H9 (cell line): Measurements from ENCODE around the gene VPS45. TPM values are rescaled to one million over a fixed set of nuclear protein-coding genes. Genes with fewer than 3 reads are reported as not detected.

Experiments used
- DNase-seq: peaks from one replicate; pipeline ENCODE4 v3.0.0-alpha.2; 2017
- H2AFZ ChIP-seq: one replicate; pipeline ENCODE4 v1.6.1; 2013; ENCODE audit warnings: mild to moderate bottlenecking, low read length, control low read depth, moderate library complexity
- H2AK5ac ChIP-seq: 2 replicates; pipeline ENCODE4 v1.6.1; 2013; ENCODE audit warnings: low read length, control low read depth, mixed read lengths; ENCODE audit not compliant: insufficient read length
- H2BK120ac ChIP-seq: one replicate; pipeline ENCODE4 v1.6.1; 2013; ENCODE audit warnings: low read depth, mild to moderate bottlenecking, low read length, control low read depth, inconsistent platforms; ENCODE audit not compliant: poor library complexity, severe bottlenecking
- H2BK12ac ChIP-seq: 2 replicates; pipeline ENCODE4 v1.6.1; 2013; ENCODE audit warnings: low read length, control low read depth, mixed read lengths, low read depth; ENCODE audit not compliant: insufficient read length
- H2BK15ac ChIP-seq: 2 replicates; pipeline ENCODE4 v1.6.1; 2013; ENCODE audit warnings: low read depth, low read length, control low read depth
- H2BK20ac ChIP-seq: one replicate; pipeline ENCODE4 v1.6.1; 2013; ENCODE audit warnings: low read depth, mild to moderate bottlenecking, low read length, control low read depth, inconsistent platforms; ENCODE audit not compliant: poor library complexity, severe bottlenecking
- H2BK5ac ChIP-seq: 2 replicates; pipeline ENCODE4 v1.6.1; 2013; ENCODE audit warnings: low read length, control low read depth, mixed read lengths; ENCODE audit not compliant: insufficient read length
- H3K14ac ChIP-seq: 2 replicates; pipeline ENCODE4 v1.6.1; 2013; ENCODE audit warnings: low read length, control low read depth; ENCODE audit not compliant: insufficient read depth
- H3K18ac ChIP-seq: 2 replicates; pipeline ENCODE4 v1.6.1; 2013; ENCODE audit warnings: low read depth, mild to moderate bottlenecking, mixed read lengths, low read length, control low read depth; ENCODE audit not compliant: insufficient read length
- H3K23ac ChIP-seq: 2 replicates; pipeline ENCODE4 v1.6.1; 2013; ENCODE audit warnings: low read length, control low read depth, mixed read lengths, low read depth; ENCODE audit not compliant: insufficient read length
- H3K23me2 ChIP-seq: 2 replicates; pipeline ENCODE4 v1.6.1; 2013; ENCODE audit warnings: low read depth, mild to moderate bottlenecking, mixed read lengths, low read length, control low read depth; ENCODE audit not compliant: insufficient read length, poor library complexity, severe bottlenecking
- H3K27ac ChIP-seq: 2 replicates; pipeline ENCODE4 v1.5.1; 2013; ENCODE audit warnings: low read length, control low read depth, mixed read lengths, low read depth; ENCODE audit not compliant: insufficient read length
- H3K27me3 ChIP-seq: 2 replicates; pipeline ENCODE4 v1.6.1; 2013; ENCODE audit warnings: low read length, control low read depth, inconsistent platforms; ENCODE audit not compliant: insufficient read depth
- H3K4ac ChIP-seq: 2 replicates; pipeline ENCODE4 v1.6.1; 2013; ENCODE audit warnings: low read depth, mild to moderate bottlenecking, control low read depth, inconsistent platforms, low read length, moderate library complexity
- H3K4me1 ChIP-seq: 2 replicates; pipeline ENCODE4 v1.6.1; 2013; ENCODE audit warnings: low read length, control low read depth, inconsistent platforms; ENCODE audit not compliant: insufficient read depth
- H3K4me2 ChIP-seq: 2 replicates; pipeline ENCODE4 v1.6.1; 2013; ENCODE audit warnings: low read length, control low read depth, mixed read lengths; ENCODE audit not compliant: insufficient read length, insufficient read depth
- H3K56ac ChIP-seq: 2 replicates; pipeline ENCODE4 v1.6.1; 2013; ENCODE audit warnings: low read depth, mild to moderate bottlenecking, mixed read lengths, low read length, control low read depth; ENCODE audit not compliant: insufficient read length
- H3K79me1 ChIP-seq: 2 replicates; pipeline ENCODE4 v1.6.1; 2013; ENCODE audit warnings: low read depth, mild to moderate bottlenecking, moderate library complexity, low read length, control low read depth, inconsistent platforms; ENCODE audit not compliant: insufficient read depth, poor library complexity, severe bottlenecking
- H3K79me2 ChIP-seq: 2 replicates; pipeline ENCODE4 v1.6.1; 2013; ENCODE audit warnings: low read length, control low read depth, inconsistent platforms; ENCODE audit not compliant: insufficient read depth
- H3K9ac ChIP-seq: 2 replicates; pipeline ENCODE4 v1.6.1; 2013; ENCODE audit warnings: low read length, control low read depth, mixed read lengths; ENCODE audit not compliant: insufficient read length; ENCODE audit errors: extremely low read depth
- H3K9me3 ChIP-seq: one replicate; pipeline ENCODE4 v1.6.1; 2013; ENCODE audit warnings: low read depth, low read length, inconsistent platforms; ENCODE audit not compliant: control insufficient read depth
- H3T11ph ChIP-seq: one replicate; pipeline ENCODE4 v1.6.1; 2013; ENCODE audit warnings: mild to moderate bottlenecking, low read length, control low read depth, inconsistent platforms
- H4K20me1 ChIP-seq: one replicate; pipeline ENCODE4 v1.6.1; 2013; ENCODE audit not compliant: control insufficient read depth, insufficient read length, insufficient read depth
- H4K5ac ChIP-seq: 2 replicates; pipeline ENCODE4 v1.6.1; 2013; ENCODE audit warnings: low read depth, mild to moderate bottlenecking, mixed read lengths, low read length, control low read depth; ENCODE audit not compliant: insufficient read length
- H4K8ac ChIP-seq: replicated peaks from 2 replicates; pipeline ENCODE4 v1.6.1; 2013; ENCODE audit warnings: low read length, control low read depth, mixed read lengths, low read depth; ENCODE audit not compliant: insufficient read length
- H4K91ac ChIP-seq: 2 replicates; pipeline ENCODE4 v1.6.1; 2013; ENCODE audit warnings: low read depth, mild to moderate bottlenecking, moderate library complexity, mixed read lengths, low read length, control low read depth; ENCODE audit not compliant: insufficient read length
- H3K27ac Mint-ChIP-seq, 3 experiments: 2 replicates in 2 of 3; 3 replicates in 1 of 3; pipeline ENCODE4 v1.8.0; 2020 to 2021; ENCODE audit warnings: mixed read lengths in 3 of 3, mild to moderate bottlenecking in 1 of 3, moderate library complexity in 1 of 3
- H3K27me3 Mint-ChIP-seq: 2 replicates; pipeline ENCODE4 v1.8.0; 2021; ENCODE audit warnings: low read depth, mild to moderate bottlenecking, moderate library complexity, mixed read lengths
- H3K36me3 Mint-ChIP-seq, 3 experiments: 2 replicates in 2 of 3; 3 replicates in 1 of 3; pipeline ENCODE4 v1.8.0; 2020 to 2021; ENCODE audit warnings: low read depth in 3 of 3, mixed read lengths in 3 of 3; ENCODE audit not compliant: insufficient read depth in 1 of 3
- H3K4me1 Mint-ChIP-seq, 2 experiments: 2 replicates each; pipeline ENCODE4 v1.8.0; 2020; ENCODE audit warnings: mixed read lengths in 2 of 2
- H3K4me3 Mint-ChIP-seq, 2 experiments: 2 replicates in 1 of 2; 3 replicates in 1 of 2; pipeline ENCODE4 v1.8.0; 2020 to 2021; ENCODE audit warnings: mild to moderate bottlenecking in 2 of 2, mixed read lengths in 2 of 2, moderate library complexity in 1 of 2
- H3K9me3 Mint-ChIP-seq, 2 experiments: 2 replicates in 1 of 2; 3 replicates in 1 of 2; pipeline ENCODE4 v1.8.0; 2020; ENCODE audit warnings: mild to moderate bottlenecking in 2 of 2, mixed read lengths in 2 of 2, moderate library complexity in 1 of 2
- WGBS: extraction: QIAGEN DNeasy Blood & Tissue Kit; methylation state at CpG from one replicate; pipeline ENCODE4 v1.1.7; 2013; ENCODE audit warnings: missing lambda C conversion rate, low lambda C conversion rate, mixed read lengths; ENCODE audit not compliant: insufficient read length; ENCODE audit errors: extremely low coverage; 5-methylcytosine and 5-hydroxymethylcytosine counted together
- total RNA-seq: library from RNA; stranded (reverse); gene quantifications from 2 replicates; pipeline ENCODE4 v1.2.1, GENCODE V29; 2021
- TF ChIP-seq, protein P1 (sequence below): fragments of 200-600 bp; sonication (generic); conservative IDR thresholded peaks from 3 replicates; pipeline ENCODE4 v1.8.0; 2021; ENCODE audit warnings: antibody characterized with exemption, mild to moderate bottlenecking

The VPS45 gene
- total RNA-seq, 1 experiment from 2014 or later, result 31.8 TPM

DNA sequence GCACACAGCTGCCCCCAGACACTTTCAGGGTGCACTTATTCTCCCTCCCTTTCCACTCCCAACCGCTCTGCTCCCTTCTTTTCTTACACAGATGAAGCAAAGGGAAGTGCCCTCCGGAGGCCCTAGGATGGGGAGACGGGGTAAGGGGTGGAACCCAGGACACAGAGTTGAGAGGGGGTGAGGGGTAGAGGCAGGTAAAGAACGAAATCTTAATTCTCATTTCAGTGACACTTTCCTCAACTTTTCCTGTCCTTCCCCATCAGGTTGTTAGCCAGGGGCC, 94.9 kb downstream of the VPS45 start:
- H3K27me3 ChIP-seq, result no peaks in the 10 kb centered on the region
- H2AK5ac ChIP-seq, result no peak overlapping the region
- H4K8ac ChIP-seq, result no peak overlapping the region
- peaks cover 16% of the 10 kb centered on the region for H3K4me1 ChIP-seq
- H2BK5ac ChIP-seq, result no peak overlapping the region
- H2BK12ac ChIP-seq, result peak overlapping the region; percentile 24
- Mint-ChIP-seq H3K27ac (peak overlapping the region; percentile 96 to 100 (median 99)), H3K27me3 (no peaks in the 10 kb centered on the region; the same call in 1 of the 2 replicates), H3K36me3 (peaks cover 19 to 35% (median 25%) of the 10 kb centered on the region in 3 experiments), H3K9me3 (no peaks in the 10 kb centered on the region; a peak in 1 of 5 replicates), H3K4me1 (peaks cover 45 to 46% of the 10 kb centered on the region in 2 experiments), H3K4me3 (peak overlapping the region; percentile 53 to 77)
- peak overlapping the region; percentile 74 for H3T11ph ChIP-seq
- no peak overlapping the region for H2AFZ ChIP-seq
- H3K27ac ChIP-seq, result peak overlapping the region; percentile 92
- WGBS, result no CpG with 5 or more reads among the region's 4 CpGs
- peak overlapping the region; percentile 12; the same call in 1 of the 2 replicates for H3K4ac ChIP-seq
- no peak for DNase-seq
- peak overlapping the region; percentile 16 for H4K91ac ChIP-seq
- H3K14ac ChIP-seq, result peak overlapping the region; percentile 91; the same call in 1 of the 2 replicates
- H3K4me2 ChIP-seq, result peak overlapping the region; percentile 31
- no peaks in the 10 kb centered on the region for H4K20me1 ChIP-seq
- H2BK120ac ChIP-seq, result peak overlapping the region; percentile 89
- peak overlapping the region; percentile 59 for H3K9ac ChIP-seq
- H3K79me2 ChIP-seq, result no peaks in the 10 kb centered on the region
- no peak overlapping the region for H2BK20ac ChIP-seq
- H3K23ac ChIP-seq, result no peak overlapping the region
- H3K23me2 ChIP-seq, result peaks cover 7% of the 10 kb centered on the region
- peak overlapping the region; percentile 93 for H3K18ac ChIP-seq
- H3K56ac ChIP-seq, result no peak overlapping the region
- no peaks in the 10 kb centered on the region for H3K79me1 ChIP-seq
- peak overlapping the region; percentile 20 for H4K5ac ChIP-seq
- H2BK15ac ChIP-seq, result no peak overlapping the region
- no peaks in the 10 kb centered on the region for H3K9me3 ChIP-seq
- TF ChIP-seq, protein P1, sequence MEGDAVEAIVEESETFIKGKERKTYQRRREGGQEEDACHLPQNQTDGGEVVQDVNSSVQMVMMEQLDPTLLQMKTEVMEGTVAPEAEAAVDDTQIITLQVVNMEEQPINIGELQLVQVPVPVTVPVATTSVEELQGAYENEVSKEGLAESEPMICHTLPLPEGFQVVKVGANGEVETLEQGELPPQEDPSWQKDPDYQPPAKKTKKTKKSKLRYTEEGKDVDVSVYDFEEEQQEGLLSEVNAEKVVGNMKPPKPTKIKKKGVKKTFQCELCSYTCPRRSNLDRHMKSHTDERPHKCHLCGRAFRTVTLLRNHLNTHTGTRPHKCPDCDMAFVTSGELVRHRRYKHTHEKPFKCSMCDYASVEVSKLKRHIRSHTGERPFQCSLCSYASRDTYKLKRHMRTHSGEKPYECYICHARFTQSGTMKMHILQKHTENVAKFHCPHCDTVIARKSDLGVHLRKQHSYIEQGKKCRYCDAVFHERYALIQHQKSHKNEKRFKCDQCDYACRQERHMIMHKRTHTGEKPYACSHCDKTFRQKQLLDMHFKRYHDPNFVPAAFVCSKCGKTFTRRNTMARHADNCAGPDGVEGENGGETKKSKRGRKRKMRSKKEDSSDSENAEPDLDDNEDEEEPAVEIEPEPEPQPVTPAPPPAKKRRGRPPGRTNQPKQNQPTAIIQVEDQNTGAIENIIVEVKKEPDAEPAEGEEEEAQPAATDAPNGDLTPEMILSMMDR, result no peak
